Thyroid gland (tissue), 4 donors: Measurements from ENCODE around the gene CROCC2.

Source experiments
- POLR2A ChIP-seq, 2 donors: fragments of 450-650 bp; IDR thresholded peaks; one replicate each; pipeline ENCODE4 v1.6.1; 2017; ENCODE audit warnings: antibody characterized with exemption in 2 of 2, mild to moderate bottlenecking in 2 of 2, moderate library complexity in 1 of 2
- TF ChIP-seq, protein P1 (sequence below), 6 experiments: fragments of 200-600 bp in 3 of 6; fragments of 450-650 bp in 3 of 6; sonication (generic) in 3 of 6; IDR thresholded peaks; one replicate each; pipeline ENCODE4 v1.5.1; 2016 to 2019; ENCODE audit warnings: antibody characterized with exemption in 6 of 6, mild to moderate bottlenecking in 2 of 6, inconsistent platforms in 1 of 6, moderate library complexity in 1 of 6

DNA sequence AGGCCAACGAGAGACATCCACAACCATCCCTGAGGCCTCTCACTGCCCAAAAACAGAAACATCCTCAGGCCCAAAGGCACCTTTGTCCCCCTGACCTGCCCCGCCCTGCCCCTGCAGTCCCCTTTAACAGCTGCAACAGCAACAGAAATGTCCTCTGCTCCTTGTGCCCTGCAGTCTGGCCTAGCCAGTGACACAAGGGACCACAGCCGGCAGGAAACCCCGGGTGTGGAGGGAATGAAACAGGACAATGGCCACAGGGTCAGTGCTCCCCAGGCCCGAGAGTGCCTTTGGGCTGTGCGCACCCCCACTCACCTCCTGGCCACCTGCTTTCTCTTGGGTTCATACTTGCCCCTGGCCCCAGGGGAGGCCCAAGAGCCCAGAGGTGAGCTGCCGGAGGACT, 127.9 kb downstream of the CROCC2 start:
- no peak for TF ChIP-seq POLR2A (IDR thresholded peaks at IDR 0.05)
- TF ChIP-seq, protein P1, sequence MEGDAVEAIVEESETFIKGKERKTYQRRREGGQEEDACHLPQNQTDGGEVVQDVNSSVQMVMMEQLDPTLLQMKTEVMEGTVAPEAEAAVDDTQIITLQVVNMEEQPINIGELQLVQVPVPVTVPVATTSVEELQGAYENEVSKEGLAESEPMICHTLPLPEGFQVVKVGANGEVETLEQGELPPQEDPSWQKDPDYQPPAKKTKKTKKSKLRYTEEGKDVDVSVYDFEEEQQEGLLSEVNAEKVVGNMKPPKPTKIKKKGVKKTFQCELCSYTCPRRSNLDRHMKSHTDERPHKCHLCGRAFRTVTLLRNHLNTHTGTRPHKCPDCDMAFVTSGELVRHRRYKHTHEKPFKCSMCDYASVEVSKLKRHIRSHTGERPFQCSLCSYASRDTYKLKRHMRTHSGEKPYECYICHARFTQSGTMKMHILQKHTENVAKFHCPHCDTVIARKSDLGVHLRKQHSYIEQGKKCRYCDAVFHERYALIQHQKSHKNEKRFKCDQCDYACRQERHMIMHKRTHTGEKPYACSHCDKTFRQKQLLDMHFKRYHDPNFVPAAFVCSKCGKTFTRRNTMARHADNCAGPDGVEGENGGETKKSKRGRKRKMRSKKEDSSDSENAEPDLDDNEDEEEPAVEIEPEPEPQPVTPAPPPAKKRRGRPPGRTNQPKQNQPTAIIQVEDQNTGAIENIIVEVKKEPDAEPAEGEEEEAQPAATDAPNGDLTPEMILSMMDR (IDR thresholded peaks at IDR 0.05): no peak
